SK-N-DZ (cell line): ENCODE data around the gene PSMC3IP. TPM values are rescaled to one million over a fixed set of nuclear protein-coding genes. Genes with fewer than 3 reads are reported as not detected.
A peak's percentile ranks its signal among the peaks of the same experiment; 100 is the strongest.
"Not testable (repeated sequence)": the region's sequence is repeated elsewhere in the genome, so short reads cannot be mapped to it uniquely, and the experiment has no call there.

Source experiments
- DNase-seq: peaks from one replicate; pipeline ENCODE4 v3.0.0-alpha.2; 2015; ENCODE audit warnings: low spot score
- polyA plus RNA-seq, 2 experiments: library from polyadenylated mRNA; depleted of rRNA; stranded (reverse); fragments of >200 nt; gene quantifications; 2 replicates each; pipeline ENCODE4 v1.2.3, GENCODE V29; 2014

Gene PSMC3IP
- polyA plus RNA-seq (2014; cell fraction: cytosol; rRNA removed): 49.3 and 53.6 TPM in 2 replicates
- polyA plus RNA-seq (2014; cell fraction: nucleus; rRNA removed): 83.5 and 85.1 TPM in 2 replicates

DNA sequence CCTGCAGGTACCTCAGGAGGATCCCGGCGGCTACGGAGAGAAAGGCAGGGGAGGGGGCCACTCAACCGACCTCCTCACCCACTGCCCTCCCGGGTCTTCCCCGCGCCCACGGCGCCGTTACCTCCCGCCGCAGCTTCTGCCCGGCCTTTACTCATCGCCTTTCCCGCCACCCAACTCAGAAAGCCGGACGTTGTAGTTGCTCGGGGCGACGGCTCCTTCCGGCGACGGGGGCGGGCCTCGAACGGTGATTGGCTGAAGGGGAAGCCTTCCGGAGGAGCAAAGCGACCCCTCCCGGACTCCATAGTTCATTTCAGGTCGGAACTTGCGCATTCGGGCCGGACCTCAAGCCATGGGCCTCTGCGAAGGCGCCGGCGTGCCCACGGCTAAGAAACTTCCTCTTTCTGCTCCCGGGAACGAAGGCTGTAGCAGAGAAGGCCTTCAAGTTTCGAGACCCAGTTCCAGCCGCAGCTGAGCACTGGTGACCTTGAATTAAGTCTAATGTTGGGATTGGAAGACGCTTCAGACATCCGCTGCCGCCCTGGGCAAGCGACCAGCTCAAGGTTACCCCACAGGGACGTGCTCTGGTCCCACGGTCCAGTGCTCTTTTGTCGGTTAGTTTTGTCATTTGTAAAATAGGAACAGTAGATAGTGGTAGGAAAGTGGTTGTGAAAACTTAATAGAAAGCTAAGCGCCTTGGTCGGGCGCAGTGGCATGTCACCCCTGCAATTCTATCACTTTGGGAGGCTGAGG lies at the start of gene PSMC3IP:
Gene PSMC3IP, minus strand, starts transcription at position 198 of the 750 bp plus-strand sequence. Its CDS starts 43 bp downstream, at position 155.
- DNase-seq: peak; percentile 95

GRCh38 chr17:42623732-42624596 lies 46.4 kb upstream of the PSMC3IP start:
- DNase-seq: no peak

DNA sequence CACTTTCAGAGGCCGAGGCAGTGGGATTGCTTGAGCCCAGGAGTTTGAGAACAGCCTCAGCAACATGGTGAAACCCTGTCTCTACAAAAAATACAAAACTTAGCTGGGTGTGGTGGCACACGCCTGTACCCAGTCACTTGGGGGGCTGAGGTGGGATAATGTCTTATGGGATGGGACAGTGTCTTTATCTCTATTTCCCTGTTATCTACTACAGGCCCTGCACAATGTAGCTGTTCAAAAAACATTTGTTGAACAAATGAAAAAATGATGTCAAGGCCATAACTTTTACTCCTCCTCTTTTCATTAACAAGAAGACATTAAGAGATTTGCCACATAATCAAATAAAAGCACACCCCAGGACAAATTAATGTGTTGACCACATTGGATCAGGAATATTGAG lies 45.7 kb upstream of the PSMC3IP start:
- DNase-seq: no peak

DNA sequence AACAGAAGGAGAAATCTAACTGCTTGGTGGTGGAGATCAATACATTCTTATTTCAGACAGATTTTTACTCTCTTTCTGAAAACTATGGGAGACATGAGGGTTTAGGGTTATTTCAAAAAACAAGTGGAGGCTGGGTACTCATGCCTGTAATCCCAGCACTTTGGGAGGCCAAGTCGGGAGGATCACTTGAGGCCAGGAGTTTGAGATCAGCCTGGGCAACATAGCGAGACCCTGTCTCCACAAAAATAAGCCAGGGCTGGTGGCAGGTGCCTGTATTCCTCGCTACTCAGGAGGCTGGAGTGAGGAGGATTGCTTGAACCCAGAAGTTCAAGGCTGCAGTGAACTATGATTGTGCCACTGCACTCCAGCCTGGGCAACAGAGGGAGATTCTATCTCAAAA lies 44.5 kb upstream of the PSMC3IP start:
- not testable (repeated sequence) for DNase-seq

DNA sequence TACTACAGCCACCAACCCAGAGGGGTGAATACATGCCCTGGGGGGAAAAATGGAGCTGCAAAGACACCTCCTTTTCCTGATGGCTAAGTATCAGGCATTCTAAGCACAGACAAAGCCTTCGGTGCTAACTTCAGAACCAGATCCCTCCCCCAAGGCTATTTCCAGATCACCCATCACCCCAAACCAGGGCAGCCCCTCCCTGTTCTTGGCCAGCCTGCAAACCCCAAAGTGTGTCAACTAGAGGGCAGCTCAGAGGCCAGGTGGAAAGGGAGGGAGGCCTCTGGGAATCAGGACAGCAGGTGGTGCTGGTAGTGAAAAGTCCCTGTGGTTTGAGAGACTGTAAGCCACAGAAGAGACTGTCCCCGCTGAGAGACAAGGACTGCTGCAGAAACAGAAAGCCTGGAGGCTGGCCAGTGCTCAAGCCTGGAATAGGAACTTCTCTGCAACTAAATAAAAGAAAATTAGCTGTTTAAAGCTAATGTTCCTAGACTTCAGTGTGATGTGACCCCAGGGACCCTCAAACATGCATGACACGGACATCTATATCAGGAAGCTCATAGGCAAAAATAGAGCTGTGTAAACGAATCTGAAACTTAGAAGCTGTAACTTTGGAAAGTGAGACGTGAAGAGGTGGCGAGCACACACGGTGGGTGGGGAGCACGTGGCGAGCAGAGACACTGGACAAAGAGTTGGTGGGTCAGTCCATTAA lies 41.1 kb upstream of the PSMC3IP start:
- DNase-seq: peak; percentile 62

DNA sequence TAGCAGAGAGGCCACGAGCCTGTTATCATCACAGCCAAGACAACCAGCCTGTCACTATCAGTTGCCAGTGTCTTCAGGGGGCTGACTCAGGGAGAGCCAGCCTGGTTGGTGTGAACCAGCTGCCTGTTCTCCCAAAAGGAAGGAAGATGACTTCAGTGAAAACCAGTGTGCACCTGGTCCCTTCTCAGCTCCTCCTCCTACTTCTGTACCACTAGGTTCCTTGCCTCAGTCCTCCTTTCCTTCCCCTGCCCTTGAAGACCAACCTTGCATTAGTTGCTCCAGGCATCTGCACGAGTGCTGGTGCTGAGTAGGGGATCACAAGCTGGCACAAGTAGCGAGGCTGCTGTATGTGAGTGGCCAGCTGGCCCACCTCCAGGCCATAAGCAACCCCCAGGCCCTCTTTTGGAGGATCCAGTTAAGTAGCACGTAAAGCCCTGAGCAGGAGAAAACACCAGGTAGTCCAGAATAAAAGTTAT lies 40.5 kb upstream of the PSMC3IP start:
- DNase-seq: no peak

DNA sequence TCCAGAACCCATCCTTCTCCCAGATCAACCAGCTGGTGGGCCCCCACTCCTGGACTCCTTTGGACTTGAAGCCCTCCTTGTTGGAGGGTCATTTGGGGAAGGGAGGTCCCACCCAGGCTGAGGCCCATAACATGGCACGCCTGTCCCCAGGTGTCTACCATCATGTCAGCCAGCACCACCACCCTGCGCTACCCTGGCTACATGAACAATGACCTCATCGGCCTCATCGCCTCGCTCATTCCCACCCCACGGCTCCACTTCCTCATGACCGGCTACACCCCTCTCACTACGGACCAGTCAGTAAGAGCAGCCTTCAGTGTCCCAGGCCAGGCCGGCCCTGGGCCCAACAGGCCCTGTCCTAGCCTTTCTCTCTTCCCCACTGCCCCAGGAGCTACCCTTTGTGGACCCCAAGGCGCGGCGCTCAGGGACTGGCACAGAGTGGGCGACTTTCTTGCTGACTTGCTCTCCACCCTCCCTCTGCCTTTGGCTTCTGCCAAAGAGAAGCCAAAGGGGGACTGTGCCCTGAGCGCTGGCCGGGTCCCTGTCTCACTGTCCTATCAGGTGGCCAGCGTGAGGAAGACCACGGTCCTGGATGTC lies 36.3 kb upstream of the PSMC3IP start:
- DNase-seq: no peak

DNA sequence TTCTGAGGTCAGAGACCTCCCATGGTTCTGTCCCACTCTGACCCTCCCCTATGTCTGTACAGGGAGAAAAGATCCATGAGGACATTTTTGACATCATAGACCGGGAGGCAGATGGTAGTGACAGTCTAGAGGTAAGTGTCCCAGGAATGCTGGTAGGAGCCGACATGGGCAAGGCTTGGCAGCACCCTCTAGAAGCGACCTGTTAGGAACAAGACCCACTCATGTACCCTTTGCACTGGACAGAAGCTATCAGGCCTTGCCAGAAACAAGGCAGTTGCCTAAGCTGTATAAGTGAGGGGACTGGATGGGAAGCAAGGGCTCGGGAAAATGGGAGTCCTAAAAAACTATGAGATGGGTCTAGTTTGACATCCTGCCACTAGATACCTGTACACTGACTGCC lies 34.5 kb upstream of the PSMC3IP start:
- DNase-seq: no peak

DNA sequence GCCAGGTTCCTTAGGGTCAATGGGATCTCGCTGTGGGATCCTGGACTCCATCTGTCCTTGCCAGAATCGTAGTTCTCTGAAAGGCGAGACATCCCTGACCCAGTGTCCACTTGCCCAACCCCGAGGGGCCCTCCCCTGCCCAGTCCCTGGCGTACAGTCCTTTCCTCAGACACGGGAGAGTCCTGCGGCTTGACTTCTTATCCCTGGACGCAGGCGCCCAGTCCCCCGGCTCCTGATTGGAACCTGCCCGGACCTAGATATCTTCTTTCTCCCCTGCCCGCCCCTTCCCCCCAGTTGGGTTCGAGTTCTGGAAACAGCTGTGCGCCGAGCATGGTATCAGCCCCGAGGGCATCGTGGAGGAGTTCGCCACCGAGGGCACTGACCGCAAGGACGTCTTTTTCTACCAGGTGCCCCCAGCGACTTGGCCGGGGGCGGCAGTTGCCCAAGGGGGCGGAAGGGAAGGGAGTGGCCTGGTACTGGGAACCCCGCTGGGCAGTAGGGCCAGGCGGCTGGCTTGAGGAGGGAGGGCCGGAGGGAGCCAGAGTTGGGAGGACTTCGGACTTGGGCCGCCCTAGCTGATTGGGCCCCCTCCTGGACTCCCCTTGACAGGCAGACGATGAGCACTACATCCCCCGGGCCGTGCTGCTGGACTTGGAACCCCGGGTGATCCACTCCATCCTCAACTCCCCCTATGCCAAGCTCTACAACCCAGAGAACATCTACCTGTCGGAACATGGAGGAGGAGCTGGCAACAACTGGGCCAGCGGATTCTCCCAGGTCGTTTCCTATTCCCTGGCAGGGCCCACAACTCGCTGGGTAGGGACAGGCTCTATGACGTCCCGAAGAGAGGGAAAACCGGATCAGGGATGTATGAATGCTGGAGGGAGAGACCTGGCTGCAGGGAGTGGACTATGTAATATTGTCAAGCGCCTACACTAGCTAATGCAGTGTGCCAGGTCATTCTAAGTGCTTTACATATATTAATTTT lies 32.6 kb upstream of the PSMC3IP start:
- not testable (repeated sequence) for DNase-seq

GRCh38 chr17:42609182-42609813 lies 31.8 kb upstream of the PSMC3IP start, which contains the start of the genes RETREG3 and TUBG1:
RETREG3 (minus strand) TSS chr17:42609374; CDS start chr17:42609324, 50 bp downstream.
TUBG1 (plus strand) TSS chr17:42609683; CDS start chr17:42609738, 55 bp downstream.
- peak; percentile 99 for DNase-seq

- DNase-seq: no peak
These were observed 31.0 kb upstream of the PSMC3IP start for GRCh38 chr17:42608305-42609181.

DNA sequence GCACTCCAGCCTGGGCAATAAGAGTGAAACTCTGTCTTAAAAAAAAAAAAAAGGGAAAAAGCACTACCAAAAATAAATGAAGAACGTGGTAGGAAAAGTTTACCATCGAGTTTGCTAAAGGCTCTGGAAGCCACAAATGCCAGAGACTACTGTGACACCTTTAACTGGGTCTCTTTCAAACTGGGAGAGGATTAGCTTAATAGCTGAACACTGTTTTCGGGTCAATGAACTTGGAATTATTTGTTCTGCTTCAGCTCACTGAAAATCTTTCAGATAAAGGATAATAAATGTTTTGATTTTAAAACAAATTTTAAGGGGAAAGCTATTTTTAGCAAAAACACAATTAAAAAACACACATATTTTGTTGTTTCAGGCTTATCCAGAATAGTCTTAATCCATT lies 30.2 kb upstream of the PSMC3IP start:
- no peak for DNase-seq

- DNase-seq: no peak
These were observed 25.8 kb upstream of the PSMC3IP start for GRCh38 chr17:42603318-42603717.

DNA sequence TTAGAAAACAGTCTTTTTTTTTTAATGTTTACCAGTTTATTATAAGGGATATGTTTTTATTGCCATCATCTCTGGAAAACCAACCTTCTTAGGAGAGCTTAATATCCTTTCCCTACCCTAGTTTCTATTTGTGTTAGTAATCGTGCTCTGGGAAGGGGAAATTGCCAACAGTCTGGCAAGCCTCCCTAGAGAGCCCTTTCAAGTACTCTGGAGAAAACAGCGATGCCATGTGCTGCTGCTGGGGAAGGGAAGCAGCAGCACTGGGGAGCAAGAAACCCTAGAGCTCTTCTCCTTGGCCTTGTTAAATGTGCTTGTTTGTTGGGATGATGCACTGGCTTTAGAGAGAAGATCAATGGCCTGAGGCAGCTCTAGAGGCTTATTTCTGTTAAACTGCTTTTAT lies 21.4 kb upstream of the PSMC3IP start:
- DNase-seq: no peak

DNA sequence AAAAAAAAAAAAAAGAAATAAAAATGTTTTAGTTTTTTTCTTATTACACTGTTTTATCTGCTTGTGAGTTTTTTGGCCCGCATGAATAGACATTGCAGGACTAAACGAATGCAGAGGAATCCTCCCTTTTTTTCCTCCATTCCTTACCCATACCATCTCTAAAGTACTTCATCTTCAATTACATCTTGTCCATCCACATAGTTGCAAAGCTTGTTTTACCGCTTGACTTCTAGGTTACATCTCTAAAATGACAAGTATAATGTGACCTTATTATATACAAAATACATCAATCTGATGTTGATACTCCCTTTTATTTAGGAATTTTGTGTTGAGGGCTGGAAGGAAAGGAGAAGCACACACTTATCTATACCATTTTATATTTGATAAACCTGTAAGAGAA lies 18.9 kb upstream of the PSMC3IP start:
- DNase-seq: no peak

GRCh38 chr17:42591411-42591810 lies 13.9 kb upstream of the PSMC3IP start:
- no peak for DNase-seq

- DNase-seq: no peak
These were observed 13.4 kb upstream of the PSMC3IP start for GRCh38 chr17:42590886-42591285.

DNA sequence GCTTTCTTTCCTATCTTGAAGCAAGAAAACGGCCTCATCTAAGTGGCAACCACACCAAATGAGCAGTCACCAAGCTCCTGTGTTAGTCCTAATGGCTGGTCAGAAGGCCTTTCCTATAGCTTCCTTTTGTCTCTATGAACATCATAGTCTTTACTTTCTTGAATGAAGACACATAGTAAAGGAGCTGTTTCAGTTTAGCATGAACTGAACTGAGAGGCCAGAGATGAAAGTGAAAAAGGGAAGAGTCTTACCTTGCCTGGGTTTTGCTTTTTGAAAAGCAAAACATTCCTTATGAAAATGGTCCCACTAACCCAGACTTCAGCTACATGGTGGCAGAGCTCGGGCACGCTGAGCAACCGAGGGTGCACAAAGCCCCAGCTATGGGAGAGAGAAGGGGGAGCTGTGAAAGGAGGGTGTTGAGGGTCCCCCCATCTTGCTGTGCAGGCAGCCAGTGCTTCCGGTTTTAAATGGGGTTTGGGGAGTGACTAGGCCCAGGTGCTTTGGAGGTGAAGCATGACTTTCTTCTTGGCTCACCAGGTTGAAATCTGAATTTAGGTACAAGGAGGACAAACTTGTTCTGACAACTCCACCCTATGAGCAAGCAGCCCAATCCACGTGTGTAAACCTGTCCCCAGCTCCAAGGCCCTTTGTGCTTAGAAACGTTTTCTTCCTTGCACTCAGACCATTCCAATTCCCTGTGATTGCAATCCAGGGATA lies 9.1 kb upstream of the PSMC3IP start:
- no peak for DNase-seq
